Adrenal gland (tissue), 12 donors: ENCODE measurements around the gene MYH7. TPM values are rescaled to one million over a fixed set of nuclear protein-coding genes. Genes with fewer than 3 reads are reported as not detected.

ENCODE experiments used
- DNase-seq, 7 donors: peaks; one replicate each; pipeline ENCODE4 v3.0.0-alpha.2; 2019 to 2020
- H3K27ac ChIP-seq, 5 donors: fragments of 200-600 bp; sonication (generic) in 4 of 5; 1 replicate in 3 of 5; 2 replicates in 2 of 5; pipeline versions ENCODE4 v1.5.1 to v1.8.0; 2016 to 2020; ENCODE audit warnings: mild to moderate bottlenecking in 1 of 5
- H3K27me3 ChIP-seq: fragments of 200-600 bp; 2 replicates; pipeline ENCODE4 v1.8.0; 2021
- H3K36me3 ChIP-seq, 2 donors: fragments of 200-600 bp; replicated peaks in 1 of 2; 1 replicate in 1 of 2; 2 replicates in 1 of 2; pipeline versions ENCODE4 v1.5.1 to v1.8.0; 2018 to 2022
- H3K4me1 ChIP-seq, 2 donors: fragments of 200-600 bp; replicated peaks in 1 of 2; 1 replicate in 1 of 2; 2 replicates in 1 of 2; pipeline versions ENCODE4 v1.5.1 to v1.8.0; 2018 to 2021
- H3K4me3 ChIP-seq, 4 donors: fragments of 200-600 bp; sonication (generic) in 3 of 4; one replicate each; pipeline ENCODE4 v1.5.1; 2016 to 2018
- H3K9me3 ChIP-seq, 3 donors: fragments of 200-600 bp; sonication (generic) in 1 of 3; replicated peaks in 1 of 3; 1 replicate in 2 of 3; 2 replicates in 1 of 3; pipeline versions ENCODE4 v1.5.1 to v1.8.0; 2016 to 2021
- POLR2A ChIP-seq, 2 donors: fragments of 450-650 bp; IDR thresholded peaks; one replicate each; pipeline ENCODE4 v1.6.1; 2017; ENCODE audit warnings: antibody characterized with exemption in 2 of 2, mild to moderate bottlenecking in 2 of 2, moderate library complexity in 1 of 2
- WGBS, 4 donors: extraction: QIAGEN DNeasy Blood & Tissue Kit in 2 of 4; methylation state at CpG; one replicate each; pipeline versions ENCODE4 v1.1.5 to v1.1.7; 2013 to 2017; 5-methylcytosine and 5-hydroxymethylcytosine counted together
- intact Hi-C, 2 donors: fragments of 100-400 bp; cut with DNase I; formaldehyde crosslinking; loops; one replicate each; pipeline versions ENCODE4 v1.14.1 to v1.15.0; 2022 to 2023
- polyA plus RNA-seq, 3 donors: library from polyadenylated mRNA; stranded (reverse); fragments of 200-250 nt in 2 of 3; fragments of 350-450 nt in 1 of 3; fragmentation: Illumina TruSeq in 1 of 3; extraction: RNeasy Lipid Tissue Mini Kit (QIAGEN cat#74804) in 1 of 3; gene quantifications; one replicate each; pipeline ENCODE4 v1.2.3, GENCODE V29; 2013 to 2014
- total RNA-seq, 9 donors: library from RNA; depleted of rRNA in 4 of 9; stranded (reverse); fragments of >200 nt in 4 of 9; fragments of 120-200 nt in 1 of 9; fragmentation: NEBNext Ultra II Directional in 1 of 9; extraction: Animal tissue kit (Norgen Biotek cat#: 25700) in 1 of 9; gene quantifications; one replicate each; pipeline versions ENCODE4 v1.1.0 to v1.2.4, GENCODE V29; 2013 to 2023
- TF ChIP-seq, protein P1 (sequence below), 6 experiments: fragments of 450-650 bp in 4 of 6; fragments of 200-600 bp in 2 of 6; sonication (generic) in 1 of 6; IDR thresholded peaks; 1 replicate in 5 of 6; 2 replicates in 1 of 6; pipeline versions ENCODE4 v1.5.1 to v1.8.0; 2016 to 2021; ENCODE audit warnings: antibody characterized with exemption in 6 of 6, mild to moderate bottlenecking in 2 of 6, moderate library complexity in 1 of 6
- donor health status: healthy with polysubstance abuse.
- donor health status: Bipolar disorder and iron deficiency.
- donor health status: DM: yes; HTN: yes; CAD: no.
- donor health status: DM: no; HTN: no; CAD: no.
- donor health status: DM: no; HTN: no; CAD: no.
- donor health status: DM: yes; HTN: yes; CAD: no.

The MYH7 gene
- total and polyA plus RNA-seq, 12 donors = 0.06 to 7.1 (median 0.64) TPM; not detected in 4

DNA sequence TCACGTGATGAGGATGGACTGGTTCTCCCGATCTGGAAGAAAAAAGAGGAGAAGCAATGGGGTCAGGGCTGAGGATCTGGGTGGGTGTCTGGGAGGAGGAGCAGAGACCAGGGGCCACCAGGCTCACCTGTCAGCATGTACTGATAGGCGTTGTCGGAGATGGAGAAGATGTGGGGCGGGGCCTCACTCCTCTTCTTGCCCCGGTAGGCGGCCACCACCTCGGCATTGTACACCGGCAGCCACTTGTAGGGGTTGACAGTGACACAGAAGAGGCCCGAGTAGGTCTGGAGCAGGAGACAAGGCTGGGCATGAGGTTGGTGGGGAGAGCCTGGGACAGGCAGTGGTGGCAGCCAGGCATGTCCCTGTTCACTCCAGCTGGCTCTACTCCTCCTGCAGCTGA is 30.4 kb downstream of the MYH7 start:
- no peaks in the 10 kb centered on the region for H3K4me1 ChIP-seq
- intact Hi-C loops = no loop called here
- 77 to 89% (median 83%) methylated on average over 10 of the region's 10 CpGs for WGBS, 4 donors
- no peaks in the 10 kb centered on the region for H3K9me3 ChIP-seq
- no peak overlapping the region for H3K27ac ChIP-seq
- no peak overlapping the region for H3K4me3 ChIP-seq
- TF ChIP-seq, protein P1, sequence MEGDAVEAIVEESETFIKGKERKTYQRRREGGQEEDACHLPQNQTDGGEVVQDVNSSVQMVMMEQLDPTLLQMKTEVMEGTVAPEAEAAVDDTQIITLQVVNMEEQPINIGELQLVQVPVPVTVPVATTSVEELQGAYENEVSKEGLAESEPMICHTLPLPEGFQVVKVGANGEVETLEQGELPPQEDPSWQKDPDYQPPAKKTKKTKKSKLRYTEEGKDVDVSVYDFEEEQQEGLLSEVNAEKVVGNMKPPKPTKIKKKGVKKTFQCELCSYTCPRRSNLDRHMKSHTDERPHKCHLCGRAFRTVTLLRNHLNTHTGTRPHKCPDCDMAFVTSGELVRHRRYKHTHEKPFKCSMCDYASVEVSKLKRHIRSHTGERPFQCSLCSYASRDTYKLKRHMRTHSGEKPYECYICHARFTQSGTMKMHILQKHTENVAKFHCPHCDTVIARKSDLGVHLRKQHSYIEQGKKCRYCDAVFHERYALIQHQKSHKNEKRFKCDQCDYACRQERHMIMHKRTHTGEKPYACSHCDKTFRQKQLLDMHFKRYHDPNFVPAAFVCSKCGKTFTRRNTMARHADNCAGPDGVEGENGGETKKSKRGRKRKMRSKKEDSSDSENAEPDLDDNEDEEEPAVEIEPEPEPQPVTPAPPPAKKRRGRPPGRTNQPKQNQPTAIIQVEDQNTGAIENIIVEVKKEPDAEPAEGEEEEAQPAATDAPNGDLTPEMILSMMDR (IDR thresholded peaks at IDR 0.05) = no peak
- TF ChIP-seq POLR2A (IDR thresholded peaks at IDR 0.05) = no peak
- H3K36me3 ChIP-seq = no peaks in the 10 kb centered on the region
- DNase-seq = no peak
- H3K27me3 ChIP-seq = no peaks in the 10 kb centered on the region

DNA sequence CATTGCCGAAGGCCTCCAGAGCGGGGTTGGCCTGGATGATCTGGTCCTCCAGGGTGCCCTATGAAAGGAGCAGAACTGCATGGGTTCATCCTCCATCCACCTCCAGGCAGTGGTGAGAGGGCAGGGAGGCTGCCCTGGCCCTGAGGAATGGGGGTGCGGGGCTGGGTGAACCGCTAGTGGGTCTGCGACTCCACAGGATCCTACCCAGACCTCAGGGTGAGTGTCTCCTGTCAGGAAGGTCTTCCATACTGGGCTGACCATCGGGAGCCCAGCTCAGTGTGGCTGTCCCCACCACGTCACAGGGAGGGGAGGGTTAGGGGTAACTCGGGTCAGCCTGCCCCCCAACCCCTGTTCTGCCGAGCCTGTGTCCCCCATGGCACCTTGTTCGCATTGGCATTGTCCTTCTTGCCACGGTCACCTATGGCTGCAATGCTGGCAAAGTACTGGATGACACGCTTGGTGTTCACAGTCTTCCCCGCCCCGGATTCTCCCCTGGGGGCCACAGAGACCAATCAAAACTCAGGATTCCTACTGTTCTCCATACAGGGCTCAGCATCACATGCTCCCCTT is 31.0 kb downstream of the MYH7 start:
- no peak for DNase-seq
- H3K9me3 ChIP-seq = no peaks in the 10 kb centered on the region
- H3K4me3 ChIP-seq = no peak overlapping the region
- no peak overlapping the region for H3K27ac ChIP-seq
- WGBS, 4 donors = 83 to 90% (median 87%) methylated on average over 6 to 14 of the region's 14 CpGs
- H3K4me1 ChIP-seq = no peaks in the 10 kb centered on the region
- no peaks in the 10 kb centered on the region for H3K36me3 ChIP-seq
- H3K27me3 ChIP-seq = no peaks in the 10 kb centered on the region
- no peak for TF ChIP-seq POLR2A (IDR thresholded peaks at IDR 0.05)
- intact Hi-C loops = no loop called here

- no peak overlapping the region for H3K4me3 ChIP-seq
- no peaks in the 10 kb centered on the region for H3K4me1 ChIP-seq
- no peaks in the 10 kb centered on the region for H3K36me3 ChIP-seq
- intact Hi-C loops = no loop called here
- no peak overlapping the region for H3K27ac ChIP-seq
- WGBS, 4 donors = 65 to 79% (median 77%) methylated on average over 4 of the region's 4 CpGs
- TF ChIP-seq POLR2A (IDR thresholded peaks at IDR 0.05) = no peak
- TF ChIP-seq, protein P1 (IDR thresholded peaks at IDR 0.05) = no peak
- H3K27me3 ChIP-seq = no peaks in the 10 kb centered on the region
- H3K9me3 ChIP-seq = no peaks in the 10 kb centered on the region
- no peak for DNase-seq
Observed at GRCh38 chr14:23403908-23404307, 31.6 kb downstream of the MYH7 start.

- no peaks in the 10 kb centered on the region for H3K9me3 ChIP-seq
- no peak overlapping the region for H3K4me3 ChIP-seq
- H3K27me3 ChIP-seq = no peaks in the 10 kb centered on the region
- no peaks in the 10 kb centered on the region for H3K4me1 ChIP-seq
- TF ChIP-seq, protein P1 (IDR thresholded peaks at IDR 0.05) = no peak
- no peak for TF ChIP-seq POLR2A (IDR thresholded peaks at IDR 0.05)
- no peak for DNase-seq
- H3K27ac ChIP-seq = no peak overlapping the region
- 62 to 65% (median 64%) methylated on average over 7 of the region's 7 CpGs for WGBS, 4 donors
- H3K36me3 ChIP-seq = no peaks in the 10 kb centered on the region
- intact Hi-C loops = no loop called here
Observed at GRCh38 chr14:23403139-23403438, 32.4 kb downstream of the MYH7 start.
